A549 (cell line): Measurements from ENCODE around the gene PCDHA12.

ENCODE experiments used
- CTCF ChIP-seq: fragments of >200 bp; sonication (Bioruptor Twin); formaldehyde crosslinking; IDR thresholded peaks from 3 replicates; pipeline ENCODE4 v1.5.1; 2016
- EP300 ChIP-seq, 2 experiments: fragments of >200 bp; sonication (Bioruptor Twin); formaldehyde crosslinking; IDR thresholded peaks; 2 replicates in 1 of 2; 3 replicates in 1 of 2; pipeline ENCODE4 v1.6.1; 2016 to 2017
- ESRRA ChIP-seq: fragments of 150-350 bp; IDR thresholded peaks from 2 replicates; pipeline ENCODE4 v1.6.1; 2014; ENCODE audit warnings: mild to moderate bottlenecking, low read length, borderline replicate concordance
- MAX ChIP-seq: IDR thresholded peaks from 2 replicates; pipeline ENCODE4 v1.6.1; 2012
- POLR2A ChIP-seq: IDR thresholded peaks from 2 replicates; pipeline ENCODE4 v1.6.1; 2012; ENCODE audit warnings: mild to moderate bottlenecking, low read length
- SMC3 ChIP-seq: fragments of >200 bp; sonication (Bioruptor Twin); formaldehyde crosslinking; IDR thresholded peaks from 3 replicates; pipeline ENCODE4 v1.6.1; 2018; ENCODE audit warnings: inconsistent platforms
- USF2 ChIP-seq: fragments of 450-650 bp; IDR thresholded peaks from 2 replicates; pipeline ENCODE4 v1.6.1; 2014; ENCODE audit warnings: antibody characterized with exemption
- ZNF302 ChIP-seq: fragments of 250-450 bp; sonication (Bioruptor Pico); IDR thresholded peaks from 2 replicates; pipeline ENCODE4 v1.9.0; 2021; ENCODE audit warnings: inconsistent platforms, mild to moderate bottlenecking, moderate library complexity

- TF ChIP-seq CTCF: no peak
- no peak for TF ChIP-seq EP300 (IDR thresholded peaks at IDR 0.05)
- no peak for TF ChIP-seq ESRRA
- TF ChIP-seq POLR2A: no peak
- TF ChIP-seq MAX: no peak
- no peak for TF ChIP-seq ZNF302 (CRISPR knock-in tag)
- TF ChIP-seq USF2: no peak
- TF ChIP-seq SMC3: no peak
Measured at GRCh38 chr5:140842798-140843733, 32.0 kb upstream of the PCDHA12 start.
